HG02678 (cell line): ENCODE measurements around the gene EBLN2.

Experiments
- ATAC-seq: cut with Tn5 transposase; IDR thresholded peaks from one replicate; pipeline ENCODE4 v1.9.1; 2021; ENCODE audit warnings: mild to moderate bottlenecking, moderate library complexity; ENCODE audit not compliant: unreplicated experiment

Gene EBLN2

GRCh38 chr3:73061416-73061815 is at the start of gene EBLN2:
Gene EBLN2 (plus strand): TSS chr3:73061659. CDS start chr3:73062082, 423 bp downstream.
- no peak for ATAC-seq

GRCh38 chr3:73018298-73018697 is 43.2 kb upstream of the EBLN2 start:
- no peak for ATAC-seq

GRCh38 chr3:73018790-73019441 is 42.5 kb upstream of the EBLN2 start:
- ATAC-seq = no peak

- ATAC-seq = no peak
These were observed 40.1 kb upstream of the EBLN2 start for GRCh38 chr3:73021301-73021835.

- no peak for ATAC-seq
These were observed 36.6 kb upstream of the EBLN2 start for GRCh38 chr3:73024836-73025235.

GRCh38 chr3:73026111-73026759 is 35.2 kb upstream of the EBLN2 start:
- ATAC-seq = no peak

GRCh38 chr3:73026760-73027113 is 34.7 kb upstream of the EBLN2 start:
- no peak for ATAC-seq

- no peak for ATAC-seq
These were observed 32.7 kb upstream of the EBLN2 start for GRCh38 chr3:73028803-73029202.

GRCh38 chr3:73029321-73029796 is 32.1 kb upstream of the EBLN2 start:
- ATAC-seq = no peak

GRCh38 chr3:73030073-73030597 is 31.3 kb upstream of the EBLN2 start:
- no peak for ATAC-seq

GRCh38 chr3:73031573-73032103 is 29.8 kb upstream of the EBLN2 start:
- ATAC-seq = no peak

- ATAC-seq = no peak
These were observed 24.5 kb upstream of the EBLN2 start for GRCh38 chr3:73036694-73037591.

- ATAC-seq = no peak
These were observed 19.9 kb upstream of the EBLN2 start for GRCh38 chr3:73041537-73041936.

- no peak for ATAC-seq
These were observed 18.0 kb upstream of the EBLN2 start for GRCh38 chr3:73043414-73043813.

- ATAC-seq = no peak
These were observed 16.1 kb upstream of the EBLN2 start for GRCh38 chr3:73045391-73045790.

- ATAC-seq = no peak
These were observed 15.3 kb upstream of the EBLN2 start for GRCh38 chr3:73046195-73046594.

- no peak for ATAC-seq
These were observed 12.1 kb upstream of the EBLN2 start for GRCh38 chr3:73049319-73049718.

- no peak for ATAC-seq
These were observed 8.6 kb upstream of the EBLN2 start for GRCh38 chr3:73052857-73053256.

- no peak for ATAC-seq
These were observed 5.9 kb upstream of the EBLN2 start for GRCh38 chr3:73055583-73055982.

- ATAC-seq = no peak
These were observed 5.2 kb upstream of the EBLN2 start for GRCh38 chr3:73056014-73056844.
